Measurements from ENCODE around the gene ABCA4.
"Not testable (repeated sequence)": the region's sequence is repeated elsewhere in the genome, so short reads cannot be mapped to it uniquely, and the experiment has no call there.

- not testable (repeated sequence) for TF ChIP-seq POLR2A, CTCF (IDR thresholded peaks at IDR 0.05)
These were observed 122.4 kb downstream of the ABCA4 start for GRCh38 chr1:93998532-93998931.
